ENCODE results near the gene RGS3.

Gene RGS3

GRCh38 chr9:113570749-113571711 is 107.5 kb downstream of the RGS3 start:
- DNase-seq (ENCODE audit: low read depth, low spot score) = no peak

GRCh38 chr9:113572076-113572861 is 108.7 kb downstream of the RGS3 start:
- no peak for DNase-seq (ENCODE audit: low read depth, low spot score)

- DNase-seq (ENCODE audit: low read depth, low spot score) = no peak
Observed at GRCh38 chr9:113573046-113573958, 109.8 kb downstream of the RGS3 start.

- DNase-seq (ENCODE audit: low read depth, low spot score) = no peak
Observed at GRCh38 chr9:113573959-113574352, 110.4 kb downstream of the RGS3 start.

GRCh38 chr9:113574441-113575262 is 111.1 kb downstream of the RGS3 start:
- DNase-seq (ENCODE audit: low read depth, low spot score) = no peak

- no peak for DNase-seq (ENCODE audit: low read depth, low spot score)
Observed at GRCh38 chr9:113577525-113578261, 114.2 kb downstream of the RGS3 start.

- DNase-seq (ENCODE audit: low read depth, low spot score) = no peak
Observed at GRCh38 chr9:113578279-113578865, 114.8 kb downstream of the RGS3 start.

GRCh38 chr9:113578882-113579282 is 115.4 kb downstream of the RGS3 start:
- peak; percentile 92 for DNase-seq (ENCODE audit: low read depth, low spot score)

GRCh38 chr9:113579283-113580040 is 115.9 kb downstream of the RGS3 start:
- DNase-seq (ENCODE audit: low read depth, low spot score) = no peak

GRCh38 chr9:113580041-113580953 is 116.8 kb downstream of the RGS3 start:
- DNase-seq (ENCODE audit: low read depth, low spot score) = no peak

GRCh38 chr9:113580954-113581311 is 117.4 kb downstream of the RGS3 start:
- DNase-seq (ENCODE audit: low read depth, low spot score) = no peak

GRCh38 chr9:113581865-113582697 is 118.6 kb downstream of the RGS3 start:
- DNase-seq (ENCODE audit: low read depth, low spot score) = peak; percentile 81

- DNase-seq (ENCODE audit: low read depth, low spot score) = no peak
Observed at GRCh38 chr9:113582698-113583200, 119.2 kb downstream of the RGS3 start.

GRCh38 chr9:113583511-113584427 is 120.2 kb downstream of the RGS3 start:
- DNase-seq (ENCODE audit: low read depth, low spot score) = no peak

GRCh38 chr9:113584428-113585084 is 121.0 kb downstream of the RGS3 start:
- no peak for DNase-seq (ENCODE audit: low read depth, low spot score)
